ENCODE measurements around the gene SS18L1.
A peak's percentile ranks its signal among the peaks of the same experiment; 100 is the strongest.
"Not testable (repeated sequence)": the region's sequence is repeated elsewhere in the genome, so short reads cannot be mapped to it uniquely, and the experiment has no call there.

The SS18L1 gene

DNA sequence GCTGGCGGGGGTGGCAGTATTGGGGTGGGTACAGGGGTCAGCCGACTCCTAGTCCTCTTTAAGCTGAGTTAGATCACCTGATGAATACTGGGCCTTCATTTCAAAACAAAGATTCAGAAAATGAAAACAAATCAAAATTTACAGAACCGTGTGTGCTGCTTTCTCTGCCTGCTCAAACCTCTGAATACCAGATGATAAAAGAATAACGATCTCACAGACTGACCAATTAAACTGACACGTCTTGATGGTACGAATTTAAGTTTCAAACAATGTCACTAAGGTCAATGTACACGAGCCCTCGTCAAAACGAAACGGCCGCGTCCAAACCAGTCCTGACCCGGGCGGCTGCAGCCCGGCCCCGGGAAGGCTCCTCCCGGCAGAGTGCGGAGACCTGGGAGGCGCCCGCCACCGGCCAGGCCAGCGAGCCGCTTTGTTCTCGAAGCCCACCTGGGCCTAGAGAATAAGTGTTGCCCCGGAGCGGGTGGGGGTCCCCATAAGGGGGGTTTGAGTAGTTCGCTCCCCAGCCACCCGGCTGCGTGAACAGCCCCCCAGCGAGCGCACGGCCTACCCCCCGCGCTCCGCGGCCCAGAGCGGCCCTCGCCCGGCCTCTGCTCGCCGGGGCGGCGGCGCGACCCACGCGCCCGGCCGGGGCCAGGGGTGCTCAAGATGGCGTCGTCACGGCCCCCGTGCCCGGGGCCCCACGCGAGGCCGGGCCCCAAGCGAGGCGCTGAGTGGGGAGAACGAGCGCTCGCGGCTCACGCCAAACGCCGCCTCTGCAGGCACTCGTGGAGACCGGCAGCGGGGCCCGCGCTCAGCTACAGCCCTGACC lies 1.1 kb upstream of the SS18L1 start:
- peak overlapping the region; percentile 70 for H3K4me3 ChIP-seq (ENCODE audit: control insufficient read depth, low read depth, low read length)
- DNase-seq (ENCODE audit: low read depth), result no peak
- no peak for TF ChIP-seq CTCF (conservative IDR thresholded peaks at IDR 0.05; ENCODE audit: control insufficient read depth, insufficient read depth, low read depth, low read length)

- DNase-seq (ENCODE audit: low read depth), result peak; percentile 58
- no peak for TF ChIP-seq CTCF (conservative IDR thresholded peaks at IDR 0.05; ENCODE audit: control insufficient read depth, insufficient read depth, low read depth, low read length)
- peak overlapping the region; percentile 61 for H3K4me3 ChIP-seq (ENCODE audit: control insufficient read depth, low read depth, low read length)
These were observed 622 bp downstream of the SS18L1 start for GRCh38 chr20:62143957-62144825.

- TF ChIP-seq CTCF (conservative IDR thresholded peaks at IDR 0.05; ENCODE audit: control insufficient read depth, insufficient read depth, low read depth, low read length), result no peak
These were observed 2.1 kb downstream of the SS18L1 start for GRCh38 chr20:62145688-62146018.

GRCh38 chr20:62146019-62146755 lies 2.6 kb downstream of the SS18L1 start:
- TF ChIP-seq CTCF (conservative IDR thresholded peaks at IDR 0.05; ENCODE audit: control insufficient read depth, insufficient read depth, low read depth, low read length), result no peak
- DNase-seq (ENCODE audit: low read depth), result no peak
- no peak overlapping the region for H3K4me3 ChIP-seq (ENCODE audit: control insufficient read depth, low read depth, low read length)

More at GRCh38 chr20:62145688-62146018, 2.1 kb downstream of the SS18L1 start:
- no peak for DNase-seq (ENCODE audit: low read depth)
- no peak overlapping the region for H3K4me3 ChIP-seq (ENCODE audit: control insufficient read depth, low read depth, low read length)

DNA sequence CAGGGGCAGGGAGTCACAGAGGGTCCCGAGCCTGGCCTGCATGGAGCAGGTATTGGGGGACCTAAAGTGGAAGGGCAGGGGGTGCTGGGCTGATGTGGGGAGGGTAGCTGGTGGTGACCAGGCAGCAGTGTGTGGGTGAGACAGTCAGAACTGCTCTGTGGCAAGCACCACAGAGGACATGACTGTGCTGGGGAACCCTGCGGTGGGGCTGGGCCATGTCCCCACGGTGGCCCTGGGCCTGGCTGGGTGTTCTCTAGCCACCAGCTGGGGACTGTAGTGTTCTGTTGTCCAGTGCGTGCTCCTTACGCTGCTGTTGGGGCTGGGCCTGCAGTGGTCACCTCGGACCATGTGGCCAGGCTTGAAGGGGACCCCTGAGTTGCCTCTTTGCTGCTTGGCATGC lies 3.6 kb downstream of the SS18L1 start:
- no peak for TF ChIP-seq CTCF (conservative IDR thresholded peaks at IDR 0.05; ENCODE audit: control insufficient read depth, insufficient read depth, low read depth, low read length)
- no peak overlapping the region for H3K4me3 ChIP-seq (ENCODE audit: control insufficient read depth, low read depth, low read length)
- DNase-seq (ENCODE audit: low read depth), result no peak

DNA sequence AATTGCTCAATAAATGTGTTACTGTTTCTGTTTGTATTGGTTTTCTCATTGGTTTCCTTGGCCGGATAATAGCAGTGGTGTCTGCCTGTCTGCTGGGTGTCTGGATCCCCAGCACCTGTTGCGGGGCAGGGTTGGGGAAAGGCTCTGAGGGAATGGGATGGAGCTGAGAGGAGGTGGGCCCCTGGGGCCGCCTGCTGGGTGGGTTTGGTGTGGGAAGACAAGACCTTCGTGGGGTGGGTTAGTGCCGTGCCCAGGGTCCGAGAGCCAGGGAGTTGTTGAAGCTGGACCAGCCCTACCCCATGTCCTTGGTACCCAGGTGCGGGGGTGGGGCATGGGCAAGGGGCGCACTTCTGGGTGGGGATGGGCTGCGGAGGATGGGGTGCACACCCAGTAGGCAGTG lies 4.0 kb downstream of the SS18L1 start:
- TF ChIP-seq CTCF (conservative IDR thresholded peaks at IDR 0.05; ENCODE audit: control insufficient read depth, insufficient read depth, low read depth, low read length), result no peak
- DNase-seq (ENCODE audit: low read depth), result no peak
- no peak overlapping the region for H3K4me3 ChIP-seq (ENCODE audit: control insufficient read depth, low read depth, low read length)

DNA sequence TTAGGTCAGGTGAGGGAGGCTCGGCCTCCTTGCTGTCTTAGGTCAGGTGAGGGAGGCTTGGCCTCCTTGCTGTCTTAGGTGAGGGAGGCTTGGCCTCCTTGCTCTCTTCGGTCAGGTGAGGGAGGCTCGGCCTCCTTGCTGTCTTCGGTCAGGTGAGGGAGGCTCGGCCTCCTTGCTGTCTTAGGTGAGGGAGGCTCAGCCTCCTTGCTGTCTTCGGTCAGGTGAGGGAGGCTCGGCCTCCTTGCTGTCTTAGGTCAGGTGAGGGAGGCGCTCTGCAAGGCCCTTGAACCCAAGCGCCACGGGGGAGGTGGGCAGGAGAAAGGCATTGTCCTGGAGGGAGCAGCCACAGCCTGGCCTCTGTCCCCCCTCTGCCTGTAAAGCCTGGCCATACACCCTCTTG lies 4.8 kb downstream of the SS18L1 start:
- not testable (repeated sequence) for DNase-seq (ENCODE audit: low read depth); H3K4me3 ChIP-seq (ENCODE audit: control insufficient read depth, low read depth, low read length)

Measured in fibroblast of mammary gland (primary cell).